ENCODE measurements around the gene PLXNA2.

Gene PLXNA2

DNA sequence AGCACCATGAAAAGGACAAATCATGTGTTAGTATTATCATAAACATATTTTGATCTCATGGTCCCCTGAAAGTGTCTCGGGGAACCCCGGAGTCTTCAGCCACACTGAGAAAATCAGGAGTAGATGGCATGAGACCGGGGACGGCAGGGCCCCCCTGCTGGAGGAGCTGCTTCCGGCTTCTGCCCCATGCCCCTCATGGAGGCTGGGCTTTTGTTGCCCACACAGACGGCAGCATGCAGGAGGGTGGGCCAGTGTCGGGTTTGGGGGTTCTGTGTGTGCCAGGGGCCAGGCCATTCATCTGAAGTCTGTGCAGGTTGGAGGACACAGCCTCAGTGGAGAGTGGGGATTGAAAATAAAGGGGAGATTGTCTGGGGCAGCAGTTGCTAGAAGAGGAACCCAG is 258.2 kb downstream of the PLXNA2 start:
- FAIRE-seq: no peak

DNA sequence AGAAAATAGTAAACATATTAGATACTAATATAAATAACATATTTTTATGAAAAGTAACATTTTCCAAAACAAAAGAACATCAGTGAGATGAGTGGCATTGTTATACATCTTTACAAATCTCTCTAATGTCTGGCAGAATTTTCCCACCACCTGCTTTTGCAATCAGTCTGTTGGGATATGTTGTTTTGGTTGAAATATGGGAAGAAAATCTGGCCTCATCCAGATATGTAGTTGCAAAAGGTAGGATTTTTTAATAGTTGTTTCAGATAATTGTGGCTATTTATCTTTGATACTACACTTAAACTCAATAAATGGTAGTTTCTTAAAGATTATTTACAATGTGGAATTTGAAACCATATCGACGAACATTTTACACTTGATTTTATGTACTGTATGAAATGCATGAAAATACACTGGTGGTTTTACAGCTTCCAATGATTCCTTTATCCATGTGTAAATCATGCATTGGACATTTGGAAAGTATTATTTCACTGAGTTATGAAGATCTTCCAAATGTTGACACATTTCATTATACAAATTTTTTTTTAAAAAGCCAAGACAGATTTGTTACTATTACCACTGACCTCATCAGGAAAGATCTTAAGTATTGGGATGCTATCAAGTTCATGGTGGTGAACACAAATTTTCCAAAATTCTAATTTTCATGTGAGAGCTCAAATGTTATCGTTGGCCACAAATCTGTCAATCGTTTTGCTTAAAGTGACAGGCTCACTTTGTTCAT is 259.2 kb downstream of the PLXNA2 start:
- FAIRE-seq: no peak

DNA sequence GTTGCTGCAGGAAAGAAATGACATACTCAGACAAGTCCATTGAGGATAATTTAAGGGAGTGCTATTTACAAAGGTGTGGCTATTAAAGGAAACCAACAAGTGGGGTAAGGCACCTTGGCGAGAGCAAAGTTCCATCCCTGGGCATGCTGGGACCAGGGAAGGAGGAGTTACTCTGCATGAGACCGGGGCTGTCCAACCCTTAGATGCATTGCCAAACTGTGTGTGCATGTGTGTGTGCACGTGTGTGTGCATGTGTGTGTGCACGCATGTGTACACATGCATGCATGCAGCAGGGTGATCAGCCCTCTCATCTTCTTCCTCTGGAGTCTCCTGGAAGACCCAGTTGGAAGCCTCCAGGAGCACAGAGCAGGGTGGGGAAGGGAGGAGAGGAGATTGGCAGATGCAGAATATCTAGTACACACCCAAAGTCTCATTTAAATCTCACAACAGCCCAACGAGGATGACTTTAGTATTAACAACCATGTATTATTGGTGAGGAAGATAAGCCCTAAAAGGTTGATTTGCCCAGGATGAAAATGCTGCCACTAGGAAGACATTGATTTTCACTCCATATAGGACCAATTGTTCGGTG is 261.0 kb downstream of the PLXNA2 start:
- FAIRE-seq: no peak

DNA sequence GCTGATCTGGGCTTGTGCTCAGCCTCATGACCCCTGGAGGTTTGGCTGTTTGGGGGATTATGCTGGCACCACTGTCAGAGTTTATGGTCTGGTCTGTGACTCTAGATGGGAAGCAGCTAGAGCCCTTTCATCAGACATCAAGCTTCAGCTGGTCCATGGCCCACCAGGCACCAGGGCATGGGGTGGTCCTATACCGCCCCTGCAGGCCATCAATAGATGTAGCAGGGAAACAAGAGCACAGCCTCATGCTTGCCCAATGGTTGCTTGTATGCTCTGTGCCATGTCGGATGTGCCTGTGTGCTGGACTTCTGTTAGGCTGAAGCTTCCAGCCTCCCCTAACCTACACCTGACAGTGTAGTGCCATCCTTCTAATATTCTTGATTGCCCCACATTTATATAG is 262.2 kb downstream of the PLXNA2 start:
- no peak for FAIRE-seq

DNA sequence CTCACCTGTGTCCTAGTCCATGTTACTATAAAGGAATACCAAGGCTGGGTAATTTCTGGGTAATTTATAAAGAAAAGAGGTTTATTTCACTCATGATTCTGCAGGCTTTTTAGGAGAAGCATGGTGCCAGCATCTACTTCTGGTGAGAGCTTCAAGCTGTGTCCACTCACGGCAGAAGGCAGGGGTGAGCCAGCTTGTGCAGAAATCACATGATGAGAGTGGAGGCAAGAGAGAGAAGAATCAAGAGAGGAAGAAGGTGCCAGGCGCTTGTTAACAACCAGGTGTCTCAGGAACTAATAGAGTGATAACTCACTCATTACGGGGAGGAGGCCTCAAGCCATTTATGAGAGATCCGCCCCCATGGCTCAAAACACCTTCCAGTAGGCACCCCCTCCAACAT is 265.7 kb downstream of the PLXNA2 start:
- no peak for FAIRE-seq

DNA sequence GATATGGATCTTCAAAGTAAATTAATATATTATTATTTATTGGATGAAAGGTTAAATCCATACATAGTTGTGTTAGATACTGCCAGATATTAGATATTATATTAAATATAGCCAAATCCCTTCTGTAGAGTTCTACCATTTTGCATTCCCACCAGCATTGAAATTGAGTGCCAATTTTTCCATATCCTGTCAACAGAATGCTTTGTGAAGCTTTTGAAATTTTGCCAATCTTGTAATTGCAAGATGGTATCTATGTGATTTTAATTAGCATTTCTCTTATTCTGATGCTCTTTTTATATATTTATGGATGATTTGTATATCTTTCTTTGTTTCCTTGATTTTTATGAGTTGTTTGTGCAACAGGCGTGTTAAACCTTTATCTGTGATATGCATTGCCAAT is 266.3 kb downstream of the PLXNA2 start:
- no peak for FAIRE-seq

DNA sequence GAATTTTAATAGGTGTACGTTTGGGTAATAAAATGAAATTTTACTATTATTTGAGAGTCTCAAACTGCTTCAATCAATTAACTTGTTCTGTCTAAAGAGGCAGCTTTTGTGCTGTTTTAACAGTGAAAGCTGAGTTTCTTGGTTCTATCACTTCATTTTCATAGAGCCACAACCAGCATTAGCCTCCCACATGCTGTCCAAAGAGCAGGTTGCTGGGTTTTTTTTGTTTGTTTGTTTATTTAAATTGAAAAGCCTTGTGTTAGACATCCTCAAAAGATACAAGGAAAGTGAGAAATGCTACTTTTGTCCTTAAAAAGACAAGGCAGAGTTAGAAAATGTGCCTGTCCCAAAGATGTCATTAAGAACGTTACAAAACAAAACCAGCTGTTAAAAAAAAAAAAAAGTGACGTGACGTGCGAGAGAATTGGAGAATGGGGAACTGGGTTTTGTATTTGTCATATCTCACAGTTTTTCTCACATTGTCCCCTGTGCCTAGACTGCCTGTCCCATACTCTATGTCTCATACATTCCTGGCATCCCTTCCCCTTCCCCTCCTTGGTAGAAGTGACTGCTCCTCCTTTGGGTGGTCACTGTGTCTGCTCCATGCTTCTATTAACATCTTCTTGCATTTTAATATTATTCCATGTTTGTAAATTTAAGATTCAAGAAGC is 270.2 kb downstream of the PLXNA2 start:
- FAIRE-seq: no peak

DNA sequence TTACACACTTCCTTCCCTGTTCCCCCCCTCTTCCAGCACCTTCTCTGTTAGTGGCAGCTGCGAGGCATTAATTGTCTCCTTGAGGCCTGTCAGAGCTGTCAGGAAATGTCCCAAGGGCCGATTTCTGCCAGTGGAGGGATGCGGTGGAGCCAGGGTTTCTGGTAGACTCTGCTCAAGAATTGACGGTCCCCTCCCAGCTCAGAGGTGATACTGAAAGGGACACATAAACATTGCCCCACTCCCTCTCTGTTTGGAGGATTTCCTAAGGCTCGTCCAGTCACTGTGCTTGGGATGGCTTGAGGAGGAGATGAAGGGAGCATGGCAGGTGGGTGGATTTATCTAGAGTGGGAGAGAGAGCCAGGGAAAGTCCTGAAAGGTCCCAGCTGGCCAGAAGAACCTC is 271.8 kb downstream of the PLXNA2 start:
- FAIRE-seq: no peak

Data from endometrium (tissue), 2 donors.